GM18907 (cell line): ENCODE results near the gene SCGN.
"Not testable (repeated sequence)": the region's sequence is repeated elsewhere in the genome, so short reads cannot be mapped to it uniquely, and the experiment has no call there.

Experiments
- ATAC-seq: cut with Tn5 transposase; IDR thresholded peaks from one replicate; pipeline ENCODE4 v1.9.1; 2021; ENCODE audit warnings: mild to moderate bottlenecking, moderate library complexity; ENCODE audit not compliant: unreplicated experiment

The SCGN gene

GRCh38 chr6:25717866-25718740, 66.1 kb downstream of the SCGN start:
- no peak for ATAC-seq

DNA sequence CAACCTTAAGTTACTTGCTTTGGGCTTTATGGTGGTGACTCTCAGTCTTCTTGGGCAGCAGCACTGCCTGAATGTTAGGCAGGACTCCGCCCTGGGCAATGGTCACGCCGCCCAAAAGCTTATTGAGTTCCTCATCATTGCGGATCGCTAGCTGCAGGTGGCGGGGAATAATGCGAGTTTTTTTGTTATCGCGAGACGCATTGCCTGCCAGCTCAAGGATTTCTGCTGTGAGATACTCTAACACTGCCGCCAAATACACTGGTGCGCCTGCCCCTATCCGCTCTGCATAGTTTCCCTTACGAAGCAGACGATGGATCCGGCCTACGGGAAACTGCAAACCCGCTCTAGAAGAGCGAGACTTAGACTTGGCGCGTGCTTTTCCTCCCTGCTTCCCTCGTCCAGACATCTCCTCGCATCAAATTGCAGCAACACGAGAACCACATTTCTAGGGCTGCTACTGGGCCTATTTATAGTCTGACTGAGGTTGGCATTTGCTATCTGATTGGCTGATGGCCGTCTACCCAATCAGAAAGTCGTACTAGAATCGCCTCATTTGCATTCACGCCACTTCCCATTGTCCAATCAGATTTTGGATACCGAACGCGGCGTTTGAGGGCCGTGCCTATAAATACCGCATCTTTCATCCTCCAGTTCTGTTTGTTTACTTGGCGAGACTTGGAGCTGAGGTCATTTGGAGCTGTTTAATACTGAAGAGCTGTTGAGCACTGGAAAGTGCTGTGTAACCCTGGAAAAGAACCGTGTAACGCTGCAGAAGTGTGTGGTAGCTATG, 74.3 kb downstream of the SCGN start:
- ATAC-seq = no peak

GRCh38 chr6:25727028-25727427, 75.0 kb downstream of the SCGN start:
- no peak for ATAC-seq

DNA sequence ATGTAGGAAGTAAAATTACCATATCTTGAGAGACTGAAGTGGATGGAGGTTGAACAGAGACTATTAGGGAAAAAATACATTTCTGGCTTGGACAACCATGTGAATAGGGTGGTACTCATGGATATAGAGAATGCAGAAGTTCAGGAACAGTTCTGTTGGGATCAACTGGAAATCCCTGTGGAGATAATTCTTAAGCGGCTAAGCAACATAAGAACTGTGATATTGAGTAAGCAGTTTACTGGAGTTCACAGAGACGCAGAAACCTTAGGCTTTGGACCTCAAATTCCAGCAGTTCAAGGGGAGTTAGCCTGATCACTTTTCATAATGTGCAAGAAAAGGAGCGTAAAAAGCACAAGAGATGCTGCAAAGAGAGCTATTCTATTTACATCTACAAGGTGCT, 78.9 kb downstream of the SCGN start:
- no peak for ATAC-seq

DNA sequence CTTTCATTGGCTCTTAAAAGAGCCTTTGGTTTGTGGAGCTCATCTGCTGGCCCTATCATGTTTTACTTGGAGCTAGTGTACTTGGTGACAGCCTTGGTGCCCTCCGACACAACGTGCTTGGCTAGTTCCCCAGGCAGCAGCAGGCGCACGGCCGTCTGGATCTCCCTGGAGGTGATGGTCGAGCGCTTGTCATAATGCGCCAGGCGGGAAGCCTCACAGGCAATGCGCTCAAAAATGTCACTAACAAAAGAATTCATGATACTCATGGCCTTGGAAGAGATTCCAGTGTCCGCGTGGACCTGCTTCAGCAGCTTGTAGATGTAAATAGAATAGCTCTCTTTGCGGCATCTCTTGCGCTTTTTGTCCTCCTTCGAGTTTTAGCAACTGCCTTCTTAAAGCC, 79.7 kb downstream of the SCGN start:
- no peak for ATAC-seq

DNA sequence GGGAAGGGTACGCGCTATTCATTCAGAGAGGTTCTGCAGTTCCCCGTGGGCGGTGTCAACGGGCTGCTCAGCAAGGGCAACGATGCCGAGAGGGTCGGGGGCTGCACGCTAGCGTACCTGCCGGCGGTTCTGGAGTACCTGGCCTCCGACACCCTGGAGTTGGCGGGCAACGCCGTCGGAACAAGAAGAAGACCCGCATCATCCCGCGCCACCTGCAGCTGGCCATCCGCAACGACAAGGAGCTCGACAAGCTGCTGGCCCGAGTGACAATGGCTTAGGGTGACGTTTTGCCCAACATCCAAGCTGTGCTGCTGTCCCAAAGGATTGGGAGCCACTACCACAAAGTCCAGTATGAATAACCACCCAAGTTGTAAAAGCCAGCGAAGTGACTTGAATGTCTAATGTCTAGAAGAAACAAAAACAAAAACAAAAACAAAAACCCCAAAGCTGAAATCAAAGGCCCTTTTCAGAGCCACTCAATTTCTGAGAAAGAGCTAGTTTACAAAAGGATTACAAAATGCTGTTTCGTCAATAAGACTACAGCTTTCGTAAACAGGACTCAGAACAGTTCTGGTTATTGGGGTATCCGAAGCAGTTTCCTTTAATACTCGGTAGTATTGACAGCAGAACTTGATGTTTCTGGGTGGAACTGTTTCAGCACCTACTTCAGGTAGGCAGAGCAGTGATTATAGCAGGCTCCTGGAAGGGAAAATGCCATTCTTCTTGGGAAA, 80.6 kb downstream of the SCGN start:
- no peak for ATAC-seq

DNA sequence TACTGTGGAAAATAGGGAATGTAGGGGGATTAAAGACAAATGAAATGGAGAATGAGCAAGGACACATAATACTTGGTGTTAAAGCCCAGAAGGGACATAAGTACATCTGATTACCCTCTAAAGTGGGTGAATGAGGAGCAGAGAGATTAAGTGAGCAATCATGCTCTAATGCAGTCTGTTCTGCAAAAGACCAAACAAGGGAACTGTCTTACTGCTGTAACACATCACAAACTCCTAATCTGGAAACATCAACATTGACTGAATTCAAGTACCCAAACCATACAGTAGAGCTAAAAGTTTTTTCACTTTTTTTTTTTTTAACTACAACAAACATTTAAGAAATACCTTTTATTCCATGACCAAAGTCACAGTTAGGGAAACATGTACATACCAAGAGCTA, 83.2 kb downstream of the SCGN start:
- ATAC-seq = no peak

DNA sequence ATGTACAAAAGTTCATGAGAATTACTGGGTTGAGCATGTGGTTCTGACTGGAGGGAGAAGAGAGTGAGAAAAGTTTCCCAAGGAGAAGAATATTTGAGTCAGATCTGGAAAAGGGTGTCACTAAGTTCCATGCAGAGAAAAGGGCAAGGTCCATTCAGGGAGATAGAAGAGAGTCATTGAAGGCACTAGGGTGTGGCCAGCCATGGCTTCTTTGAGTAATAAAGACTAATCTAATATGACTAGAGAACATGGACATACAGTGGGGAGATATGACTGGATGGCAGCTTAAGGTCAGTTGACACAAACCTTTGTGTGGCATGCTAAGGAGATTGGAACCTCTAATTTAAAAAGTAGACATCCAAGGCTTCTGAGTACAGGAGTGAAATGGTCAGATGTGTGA, 91.9 kb downstream of the SCGN start:
- ATAC-seq = no peak

GRCh38 chr6:25745836-25746235, 93.8 kb downstream of the SCGN start:
- no peak for ATAC-seq

GRCh38 chr6:25746968-25747367, 95.0 kb downstream of the SCGN start:
- ATAC-seq = no peak

- ATAC-seq = no peak
These were observed 95.5 kb downstream of the SCGN start for GRCh38 chr6:25747477-25747876.

GRCh38 chr6:25748049-25748448, 96.0 kb downstream of the SCGN start:
- ATAC-seq = no peak

DNA sequence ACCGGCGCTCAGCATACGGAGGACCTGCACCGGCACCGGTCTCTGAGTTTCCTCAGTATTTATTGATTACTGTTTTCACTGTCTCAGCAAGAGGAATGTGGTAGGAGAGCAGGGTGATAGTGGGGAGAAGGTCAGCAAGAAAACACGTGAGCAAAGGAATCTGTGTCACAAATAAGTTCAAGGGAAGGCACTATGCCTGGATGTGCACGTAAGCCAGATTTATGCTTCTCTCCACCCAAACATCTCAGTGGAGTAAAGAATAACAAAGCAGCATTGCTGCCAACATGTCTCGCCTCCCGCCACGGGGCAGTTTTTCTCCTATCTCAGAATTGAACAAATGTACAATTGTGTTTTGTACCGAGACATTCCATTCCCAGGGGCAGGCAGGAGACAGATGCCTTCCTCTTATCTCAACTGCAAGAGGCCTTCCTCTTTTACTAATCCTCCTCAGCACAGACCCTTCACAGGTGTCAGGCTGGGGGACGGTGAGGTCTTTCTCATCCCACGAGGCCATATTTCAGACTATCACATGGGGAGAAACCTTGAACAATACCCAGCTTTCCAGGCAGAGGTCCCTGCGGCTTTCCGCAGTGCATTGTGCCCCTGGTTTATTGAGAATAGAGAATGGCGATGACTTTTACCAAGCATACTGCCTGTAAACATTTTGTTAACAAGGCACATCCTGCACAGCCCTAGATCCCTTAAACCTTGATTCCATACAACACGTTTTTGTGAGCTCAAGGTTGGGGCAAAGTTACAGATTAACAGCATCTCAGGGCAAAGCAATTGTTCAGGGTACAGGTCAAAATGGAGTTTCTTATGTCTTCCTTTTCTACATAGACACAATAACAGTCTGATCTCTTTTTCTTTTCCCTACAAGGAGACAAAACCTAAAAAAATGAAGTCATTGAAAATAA, 96.8 kb downstream of the SCGN start:
- not testable (repeated sequence) for ATAC-seq

GRCh38 chr6:25749837-25750236, 97.8 kb downstream of the SCGN start:
- ATAC-seq = no peak

GRCh38 chr6:25750906-25751305, 98.9 kb downstream of the SCGN start:
- ATAC-seq = no peak
